Activated naive CD4-positive, alpha-beta T cell treated with anti-CD3 and anti-CD28 coated beads for 36 hours (primary cell): ENCODE measurements around the gene E2F3. TPM values are rescaled to one million over a fixed set of nuclear protein-coding genes. Genes with fewer than 3 reads are reported as not detected.

Experiments
- CTCF ChIA-PET: fragments of 350-600 bp; sonication (Branson Sonifier 250); formaldehyde crosslinking; loops from one replicate; lab custom pipeline; 2021; ENCODE audit warnings: antibody characterized with exemption; lab: Charles Lee
- DNase-seq: peaks from one replicate; pipeline ENCODE4 v3.0.0-alpha.2; 2020
- H3K27ac Mint-ChIP-seq: one replicate; pipeline ENCODE4 v1.8.0; 2021; ENCODE audit warnings: mild to moderate bottlenecking, mixed read lengths
- H3K27me3 Mint-ChIP-seq: one replicate; pipeline ENCODE4 v1.8.0; 2021; ENCODE audit warnings: low read depth, mixed read lengths
- H3K36me3 Mint-ChIP-seq: one replicate; pipeline ENCODE4 v1.8.0; 2021; ENCODE audit warnings: low read depth, mixed read lengths
- H3K4me1 Mint-ChIP-seq: one replicate; pipeline ENCODE4 v1.8.0; 2021; ENCODE audit warnings: low read depth, mixed read lengths
- H3K4me3 Mint-ChIP-seq: one replicate; pipeline ENCODE4 v1.8.0; 2021; ENCODE audit warnings: mild to moderate bottlenecking, moderate library complexity, mixed read lengths
- H3K9me3 Mint-ChIP-seq: one replicate; pipeline ENCODE4 v1.8.0; 2021; ENCODE audit warnings: mixed read lengths
- intact Hi-C: fragments of 100-400 bp; cut with micrococcal nuclease; formaldehyde crosslinking; loops from one replicate; pipeline ENCODE4 v1.15.1; 2023
- total RNA-seq, 2 experiments: library from RNA; stranded (reverse); gene quantifications; one replicate each; pipeline ENCODE4 v1.2.3, GENCODE V29; 2021

Gene E2F3
- total RNA-seq, 2 experiments from 2014 or later = 12.7 to 13.1 TPM

DNA sequence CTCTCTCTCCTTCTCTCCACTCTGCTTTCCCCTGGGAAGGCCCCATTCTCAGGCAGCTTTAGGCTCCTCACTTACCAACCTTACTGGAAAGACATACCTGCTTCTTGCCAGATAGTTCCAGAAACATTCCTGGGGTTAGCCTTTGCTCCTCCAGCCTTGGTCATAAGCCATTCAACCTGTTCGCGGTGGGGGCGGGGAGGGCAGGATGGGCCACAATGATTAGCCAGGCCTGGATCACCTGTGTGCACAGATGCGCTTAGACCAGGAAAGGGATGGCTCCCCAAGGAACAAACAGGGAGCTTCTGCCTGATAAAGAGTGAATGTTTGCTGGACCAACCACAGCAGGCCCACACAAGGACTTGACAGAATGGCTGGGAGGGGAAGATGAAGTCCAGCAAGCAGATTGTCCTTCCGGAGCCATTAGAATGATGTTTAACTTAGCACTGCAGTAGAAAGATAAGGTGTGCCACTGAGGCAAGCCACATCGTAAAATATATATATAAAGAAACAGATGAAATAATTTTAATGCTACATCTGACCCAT is 74.9 kb downstream of the E2F3 start:
- H3K36me3 Mint-ChIP-seq = peaks cover 15% of the 10 kb centered on the region
- H3K27me3 Mint-ChIP-seq = no peaks in the 10 kb centered on the region
- CTCF ChIA-PET = no interaction called here
- H3K27ac Mint-ChIP-seq = no peak overlapping the region
- H3K4me1 Mint-ChIP-seq = no peaks in the 10 kb centered on the region
- no peak for DNase-seq
- H3K9me3 Mint-ChIP-seq = no peaks in the 10 kb centered on the region
- intact Hi-C loops = no loop called here
- no peak overlapping the region for H3K4me3 Mint-ChIP-seq

DNA sequence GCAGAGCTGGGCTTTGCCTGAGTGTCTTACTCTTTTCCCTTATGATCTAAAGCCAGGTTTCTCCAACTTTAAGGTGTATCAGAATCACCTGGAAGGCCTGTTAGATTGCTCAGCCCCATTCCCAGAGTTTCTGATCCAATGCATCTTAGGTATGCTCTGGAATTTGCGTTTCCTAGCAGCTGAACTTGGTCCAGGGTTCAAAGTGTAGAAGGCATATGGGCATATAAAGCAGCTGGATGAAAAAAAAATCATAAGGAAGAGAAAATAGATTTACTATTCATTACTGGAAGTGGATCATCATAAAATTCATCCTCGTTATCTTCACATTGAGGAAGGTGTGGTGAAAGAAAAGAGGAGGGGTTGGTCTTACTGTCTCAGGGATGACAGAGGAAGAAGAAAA is 75.8 kb downstream of the E2F3 start:
- no peaks in the 10 kb centered on the region for H3K9me3 Mint-ChIP-seq
- H3K27me3 Mint-ChIP-seq = no peaks in the 10 kb centered on the region
- no peak for DNase-seq
- CTCF ChIA-PET = no interaction called here
- peaks cover 19% of the 10 kb centered on the region for H3K36me3 Mint-ChIP-seq
- intact Hi-C loops = no loop called here
- no peak overlapping the region for H3K4me3 Mint-ChIP-seq
- H3K4me1 Mint-ChIP-seq = no peaks in the 10 kb centered on the region
- H3K27ac Mint-ChIP-seq = no peak overlapping the region

DNA sequence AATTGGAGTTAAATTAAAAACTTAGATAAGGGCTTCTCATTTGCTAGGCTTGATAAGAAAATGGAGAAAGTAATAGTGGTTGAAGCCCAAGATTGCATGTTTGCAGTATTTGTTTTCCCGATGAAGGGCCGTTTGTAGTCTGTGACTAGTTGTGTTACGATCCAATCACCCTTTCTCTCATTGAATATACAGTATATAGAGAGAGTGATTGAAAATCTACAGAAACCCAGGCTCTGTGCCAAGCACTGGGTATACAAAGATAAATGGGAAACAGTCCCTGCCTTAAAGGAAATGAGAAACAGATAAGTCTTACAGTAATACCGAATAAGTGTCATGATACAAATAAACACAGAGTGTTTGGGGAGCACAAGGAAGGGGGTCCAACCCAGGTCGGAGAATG is 77.4 kb downstream of the E2F3 start:
- CTCF ChIA-PET = interaction anchor here (1.4 kb wide), 1 partner anchor 11 kb away, joined by 3 read pairs; no protein-coding TSS in a partner anchor
- intact Hi-C loops = no loop called here
- no peak overlapping the region for H3K27ac Mint-ChIP-seq

DNA sequence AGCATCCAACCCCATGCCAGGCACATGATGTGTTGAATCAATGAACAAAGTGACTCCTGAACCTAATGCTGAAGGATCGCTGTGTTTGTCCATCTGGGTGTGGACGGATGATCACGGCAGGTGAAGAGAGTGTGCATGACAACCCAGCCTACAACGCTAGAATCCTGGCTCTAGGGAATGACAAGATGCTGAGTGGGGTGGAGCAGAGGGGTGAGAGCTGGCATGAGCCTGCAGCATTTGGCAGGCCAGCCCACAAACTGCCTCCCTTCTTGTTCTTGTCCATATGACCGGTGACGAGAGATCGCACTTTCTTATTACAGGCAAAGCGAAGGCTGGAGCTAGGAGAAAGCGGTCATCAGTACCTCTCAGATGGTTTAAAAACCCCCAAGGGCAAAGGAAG is 77.8 kb downstream of the E2F3 start:
- Mint-ChIP-seq H3K4me1 (no peaks in the 10 kb centered on the region), H3K27me3 (no peaks in the 10 kb centered on the region), H3K27ac (no peak overlapping the region), H3K9me3 (no peaks in the 10 kb centered on the region), H3K4me3 (no peak overlapping the region), H3K36me3 (peaks cover 35% of the 10 kb centered on the region)
- CTCF ChIA-PET = interaction anchor here (1.4 kb wide), 1 partner anchor 11 kb away, joined by 3 read pairs; no protein-coding TSS in a partner anchor
- intact Hi-C loops = no loop called here
- DNase-seq = no peak

More for the DNA sequence above, 77.4 kb downstream of the E2F3 start:
- Mint-ChIP-seq H3K4me1 (no peaks in the 10 kb centered on the region), H3K36me3 (peaks cover 31% of the 10 kb centered on the region), H3K27me3 (no peaks in the 10 kb centered on the region), H3K4me3 (no peak overlapping the region), H3K9me3 (no peaks in the 10 kb centered on the region)
- DNase-seq = no peak

DNA sequence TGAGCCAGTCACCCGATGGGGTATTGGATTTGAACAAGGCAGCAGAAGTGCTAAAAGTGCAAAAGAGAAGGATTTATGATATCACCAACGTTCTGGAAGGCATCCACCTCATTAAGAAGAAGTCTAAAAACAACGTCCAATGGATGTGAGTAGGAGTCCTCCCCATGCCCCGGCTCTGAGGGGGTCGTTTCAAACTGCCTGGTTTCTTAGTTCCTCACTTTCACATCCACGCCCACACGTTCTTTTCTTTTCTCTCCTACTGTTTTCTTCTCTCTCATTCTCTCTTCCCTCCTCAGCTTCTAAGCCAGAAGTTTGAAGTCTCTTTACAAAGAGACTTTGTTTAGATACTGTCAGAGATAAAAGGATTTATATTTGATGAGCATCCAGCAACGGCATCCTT is 79.6 kb downstream of the E2F3 start:
- Mint-ChIP-seq H3K9me3 (no peaks in the 10 kb centered on the region), H3K27ac (no peak overlapping the region), H3K4me1 (no peaks in the 10 kb centered on the region), H3K4me3 (no peak overlapping the region), H3K36me3 (peaks cover 42% of the 10 kb centered on the region), H3K27me3 (no peaks in the 10 kb centered on the region)
- intact Hi-C loops = no loop called here
- DNase-seq = no peak
- CTCF ChIA-PET = no interaction called here

DNA sequence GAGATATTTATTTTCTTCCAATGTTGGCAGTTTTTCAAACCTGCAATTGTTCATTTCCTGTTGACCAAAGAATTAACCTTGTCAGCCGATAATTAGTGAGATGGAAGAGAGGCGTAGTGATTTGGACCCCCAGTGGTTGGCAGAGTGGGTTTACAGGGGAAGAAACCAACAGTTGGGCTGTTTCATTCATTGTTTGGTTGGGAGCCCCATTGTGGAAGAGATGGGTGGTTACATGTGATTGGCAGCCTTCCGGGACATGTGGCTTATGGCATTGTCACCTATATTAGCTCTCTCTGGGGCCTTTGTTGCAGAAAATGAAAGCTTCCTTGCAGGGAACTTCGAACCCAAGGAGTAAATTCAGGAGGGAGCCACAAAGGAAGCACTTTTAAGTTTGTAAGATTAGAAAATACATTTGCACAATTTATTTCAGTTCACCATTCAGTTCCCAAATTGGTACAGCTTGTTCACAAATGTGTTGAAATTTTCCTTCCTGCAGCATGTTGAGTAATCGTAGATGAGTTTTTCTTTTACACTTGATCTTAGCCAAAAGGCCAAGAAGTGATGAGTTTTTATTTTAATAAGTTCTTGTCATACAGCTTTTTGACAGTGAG is 82.3 kb downstream of the E2F3 start:
- Mint-ChIP-seq H3K27me3 (no peaks in the 10 kb centered on the region), H3K36me3 (peaks cover 65% of the 10 kb centered on the region), H3K4me3 (no peak overlapping the region), H3K27ac (no peak overlapping the region), H3K9me3 (no peaks in the 10 kb centered on the region), H3K4me1 (peaks cover 5% of the 10 kb centered on the region)
- intact Hi-C loops = no loop called here
- CTCF ChIA-PET = no interaction called here
- DNase-seq = no peak

DNA sequence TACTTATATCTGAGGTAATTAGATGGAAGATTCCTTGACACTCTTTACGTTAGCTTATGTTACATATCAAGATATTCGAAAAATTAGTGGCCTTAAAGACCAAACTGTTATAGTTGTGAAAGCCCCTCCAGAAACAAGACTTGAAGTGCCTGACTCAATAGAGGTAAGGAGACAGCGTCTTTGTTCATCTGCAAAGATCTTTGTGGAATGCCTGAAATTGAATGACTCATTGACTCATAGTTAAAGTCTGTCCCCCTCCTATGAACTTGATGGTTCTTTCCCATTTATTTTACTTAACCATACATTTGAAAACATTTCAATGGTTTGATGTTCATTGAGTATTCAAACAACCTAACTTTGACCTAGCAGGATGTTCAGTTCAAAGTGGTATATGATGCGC is 85.0 kb downstream of the E2F3 start:
- no peaks in the 10 kb centered on the region for H3K27me3 Mint-ChIP-seq
- no peak for DNase-seq
- no peak overlapping the region for H3K27ac Mint-ChIP-seq
- H3K9me3 Mint-ChIP-seq = no peaks in the 10 kb centered on the region
- CTCF ChIA-PET = no interaction called here
- no peak overlapping the region for H3K4me3 Mint-ChIP-seq
- peaks cover 5% of the 10 kb centered on the region for H3K4me1 Mint-ChIP-seq
- peaks cover 73% of the 10 kb centered on the region for H3K36me3 Mint-ChIP-seq
- intact Hi-C loops = no loop called here

DNA sequence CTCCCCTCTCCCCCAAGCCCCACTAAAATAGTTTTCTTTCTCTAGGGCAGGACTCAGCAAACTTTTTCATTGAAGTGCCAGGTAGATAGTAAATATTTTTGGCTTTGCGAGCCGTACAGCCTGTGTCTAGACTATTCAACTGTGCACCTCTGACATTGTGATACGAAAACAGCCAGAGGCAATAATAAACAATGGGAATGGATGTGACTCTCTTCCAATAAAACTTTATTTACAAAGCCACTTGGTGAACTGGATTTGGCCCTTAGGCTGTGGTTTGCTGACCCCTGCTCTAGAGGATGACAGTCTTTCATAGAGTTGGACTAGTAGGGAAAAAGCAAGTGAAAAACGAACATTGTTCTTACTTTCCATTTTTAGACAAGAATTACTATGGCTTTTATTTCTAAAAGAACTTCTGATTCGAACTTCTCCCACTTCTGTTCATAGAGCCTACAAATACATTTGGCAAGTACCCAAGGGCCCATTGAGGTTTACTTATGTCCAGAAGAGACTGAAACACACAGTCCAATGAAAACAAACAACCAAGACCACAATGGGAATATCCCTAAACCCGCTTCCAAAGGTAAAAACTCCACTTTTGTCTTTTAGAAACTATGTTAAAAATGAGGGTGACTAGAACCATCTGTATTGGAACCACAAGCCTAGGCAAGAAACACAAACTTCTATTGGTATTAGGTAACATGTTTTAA is 86.1 kb downstream of the E2F3 start:
- Mint-ChIP-seq H3K4me1 (peaks cover 5% of the 10 kb centered on the region), H3K27me3 (no peaks in the 10 kb centered on the region), H3K27ac (no peak overlapping the region), H3K4me3 (no peak overlapping the region), H3K9me3 (no peaks in the 10 kb centered on the region), H3K36me3 (peaks cover 70% of the 10 kb centered on the region)
- DNase-seq = no peak
- intact Hi-C loops = no loop called here
- CTCF ChIA-PET = no interaction called here

DNA sequence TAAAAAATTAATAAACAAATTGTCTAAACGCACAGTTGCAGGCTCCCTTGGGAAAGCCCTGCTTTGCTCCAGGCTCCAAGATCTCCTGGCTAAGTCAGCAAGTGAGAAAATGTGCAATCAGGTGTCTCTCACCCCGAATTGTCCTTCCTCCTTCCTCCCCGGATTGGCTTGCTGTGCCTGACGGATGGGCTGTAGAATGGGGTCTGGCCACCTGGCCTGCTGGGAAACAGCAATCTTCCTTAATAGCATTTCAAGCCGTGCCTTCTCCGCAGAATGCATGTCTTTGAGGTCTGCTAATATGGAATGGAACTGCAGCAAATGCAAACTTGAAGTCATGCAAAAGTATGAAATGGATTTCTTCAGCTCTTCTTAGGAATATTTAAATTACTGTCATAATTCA is 88.9 kb downstream of the E2F3 start:
- DNase-seq = no peak
- Mint-ChIP-seq H3K4me1 (peaks cover 5% of the 10 kb centered on the region), H3K27me3 (no peaks in the 10 kb centered on the region), H3K4me3 (no peak overlapping the region), H3K27ac (no peak overlapping the region), H3K9me3 (no peaks in the 10 kb centered on the region), H3K36me3 (peaks cover 52% of the 10 kb centered on the region)
- CTCF ChIA-PET = no interaction called here
- intact Hi-C loops = no loop called here

DNA sequence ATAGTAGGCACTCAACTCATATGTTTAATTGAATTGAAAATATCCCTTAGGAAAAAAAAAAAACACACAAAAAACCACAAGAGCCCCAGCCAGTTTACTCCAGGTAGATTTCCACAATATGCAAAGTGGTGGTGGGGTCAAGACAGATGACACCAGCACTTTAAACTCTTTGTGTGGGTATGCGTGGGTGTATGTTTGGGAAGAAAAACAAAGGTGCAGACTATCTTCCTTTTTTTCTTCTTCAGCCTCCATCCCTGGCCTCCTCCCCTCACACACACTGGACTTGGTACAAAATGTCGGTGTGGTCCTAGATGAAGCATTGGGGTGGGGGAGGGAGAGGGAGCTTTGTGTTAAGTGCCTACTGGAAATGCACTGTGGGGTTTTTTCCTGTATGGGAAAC is 90.4 kb downstream of the E2F3 start:
- DNase-seq = no peak
- Mint-ChIP-seq H3K4me3 (no peak overlapping the region), H3K4me1 (no peaks in the 10 kb centered on the region), H3K27ac (no peak overlapping the region), H3K27me3 (no peaks in the 10 kb centered on the region), H3K9me3 (no peaks in the 10 kb centered on the region), H3K36me3 (peaks cover 41% of the 10 kb centered on the region)
- intact Hi-C loops = no loop called here
- CTCF ChIA-PET = no interaction called here

DNA sequence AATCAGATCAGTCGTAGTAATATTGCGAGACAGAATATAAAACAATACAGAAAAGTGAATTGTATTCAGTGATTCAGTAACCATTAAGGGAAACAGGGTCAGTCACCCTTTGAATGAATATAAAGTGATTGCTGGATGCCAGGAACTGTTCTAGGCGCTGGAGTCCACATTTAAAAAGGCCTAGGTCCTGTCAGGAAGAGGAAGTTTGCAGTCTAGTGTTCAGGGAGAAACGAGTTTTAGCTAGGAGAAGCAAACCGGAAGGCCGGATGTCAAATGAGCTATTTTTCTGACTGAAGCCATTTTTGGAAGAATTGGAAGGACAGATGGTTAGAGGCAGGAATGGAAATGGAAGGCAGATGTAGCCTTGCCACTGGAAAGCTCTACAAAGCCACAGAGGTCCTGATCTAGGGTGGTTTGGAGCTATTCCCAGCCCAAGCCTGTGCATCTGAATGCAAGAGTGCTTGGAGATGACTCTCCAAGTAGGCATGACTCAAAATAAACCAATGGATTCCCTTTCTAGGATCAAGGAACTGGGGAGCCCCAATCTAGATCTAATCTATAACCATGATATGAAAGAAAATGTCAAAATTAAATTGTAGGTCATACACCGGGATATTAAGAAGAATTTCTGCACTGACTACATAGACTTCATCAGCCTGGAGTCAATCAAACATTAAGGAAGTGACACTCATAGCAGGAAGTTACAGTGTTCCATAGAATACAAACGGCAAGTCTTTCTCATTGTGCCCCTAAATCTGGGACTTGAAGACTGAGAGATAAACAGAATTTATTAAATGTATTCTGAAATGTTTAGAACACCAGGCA is 95.7 kb downstream of the E2F3 start:
- no peak for DNase-seq
- Mint-ChIP-seq H3K4me3 (no peak overlapping the region), H3K4me1 (no peaks in the 10 kb centered on the region), H3K27me3 (no peaks in the 10 kb centered on the region), H3K36me3 (peaks cover 3% of the 10 kb centered on the region), H3K9me3 (no peaks in the 10 kb centered on the region), H3K27ac (no peak overlapping the region)
- intact Hi-C loops = no loop called here
- CTCF ChIA-PET = no interaction called here

DNA sequence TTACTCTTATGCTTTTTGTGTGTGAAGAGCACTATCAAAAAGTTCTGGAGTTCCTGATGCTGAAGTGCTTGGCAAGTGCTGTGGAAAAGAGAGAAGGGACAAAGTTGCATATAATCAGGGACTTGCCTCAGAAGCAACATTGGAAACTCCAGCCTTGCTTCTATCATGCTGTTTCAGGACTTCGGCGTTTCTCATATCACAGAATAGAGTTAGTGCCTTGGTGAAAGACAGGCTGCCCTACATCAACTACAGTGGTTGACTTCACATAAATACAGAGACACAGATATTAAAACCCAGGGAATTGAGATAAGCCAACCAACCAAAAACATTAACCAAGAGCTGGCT is 96.3 kb downstream of the E2F3 start:
- Mint-ChIP-seq H3K27ac (no peak overlapping the region), H3K9me3 (no peaks in the 10 kb centered on the region), H3K4me3 (no peak overlapping the region), H3K4me1 (no peaks in the 10 kb centered on the region), H3K36me3 (peaks cover 2% of the 10 kb centered on the region), H3K27me3 (no peaks in the 10 kb centered on the region)
- CTCF ChIA-PET = no interaction called here
- no peak for DNase-seq
- intact Hi-C loops = no loop called here
